ENCODE measurements around the gene SDHA. TPM values are rescaled to one million over a fixed set of nuclear protein-coding genes. Genes with fewer than 3 reads are reported as not detected.

Gene SDHA
- total RNA-seq, 4 donors from 2014 or later, result 59.9 to 70.4 (median 67.8) TPM

DNA sequence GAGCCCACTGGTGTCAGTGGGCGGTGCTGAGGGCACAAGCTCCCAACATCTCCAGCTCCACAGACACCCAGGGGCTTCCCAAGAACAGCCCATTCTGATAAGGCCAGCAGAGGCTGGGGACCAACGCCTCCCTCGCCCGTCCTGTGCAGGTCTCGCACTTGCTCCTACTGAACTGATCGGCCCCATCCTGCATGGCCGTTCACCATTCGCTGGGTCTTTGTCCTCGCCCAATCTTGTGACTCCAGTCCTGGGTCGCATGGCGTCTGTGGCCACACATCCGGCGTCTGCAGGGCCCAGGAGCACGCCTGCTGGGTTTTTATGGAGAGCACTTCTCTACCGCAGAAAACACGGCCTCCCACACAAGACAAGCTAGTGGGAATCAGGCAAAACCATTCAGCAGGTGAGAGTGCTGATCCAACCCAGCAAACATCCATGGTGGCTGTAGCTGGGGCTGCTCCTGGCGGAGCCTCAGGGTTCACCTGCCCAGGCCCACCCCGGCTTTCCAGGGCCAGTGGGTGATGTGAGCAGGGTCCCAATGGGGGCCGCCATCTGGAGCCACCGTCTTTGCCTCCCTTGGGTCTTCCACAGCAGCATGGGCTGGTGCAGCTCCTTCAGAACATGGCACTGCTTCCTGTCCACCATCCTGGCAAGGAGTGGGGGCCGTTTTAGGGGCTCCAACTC is 19.5 kb upstream of the SDHA start:
- TF ChIP-seq, protein P1, sequence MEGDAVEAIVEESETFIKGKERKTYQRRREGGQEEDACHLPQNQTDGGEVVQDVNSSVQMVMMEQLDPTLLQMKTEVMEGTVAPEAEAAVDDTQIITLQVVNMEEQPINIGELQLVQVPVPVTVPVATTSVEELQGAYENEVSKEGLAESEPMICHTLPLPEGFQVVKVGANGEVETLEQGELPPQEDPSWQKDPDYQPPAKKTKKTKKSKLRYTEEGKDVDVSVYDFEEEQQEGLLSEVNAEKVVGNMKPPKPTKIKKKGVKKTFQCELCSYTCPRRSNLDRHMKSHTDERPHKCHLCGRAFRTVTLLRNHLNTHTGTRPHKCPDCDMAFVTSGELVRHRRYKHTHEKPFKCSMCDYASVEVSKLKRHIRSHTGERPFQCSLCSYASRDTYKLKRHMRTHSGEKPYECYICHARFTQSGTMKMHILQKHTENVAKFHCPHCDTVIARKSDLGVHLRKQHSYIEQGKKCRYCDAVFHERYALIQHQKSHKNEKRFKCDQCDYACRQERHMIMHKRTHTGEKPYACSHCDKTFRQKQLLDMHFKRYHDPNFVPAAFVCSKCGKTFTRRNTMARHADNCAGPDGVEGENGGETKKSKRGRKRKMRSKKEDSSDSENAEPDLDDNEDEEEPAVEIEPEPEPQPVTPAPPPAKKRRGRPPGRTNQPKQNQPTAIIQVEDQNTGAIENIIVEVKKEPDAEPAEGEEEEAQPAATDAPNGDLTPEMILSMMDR (IDR thresholded peaks at IDR 0.05), result no peak
- no peak for TF ChIP-seq POLR2A (IDR thresholded peaks at IDR 0.05)
- intact Hi-C loops (cut with DNase I; ENCODE audit: low total_unique reads), result no loop called here
- WGBS, 2 donors, result 94% methylated on average over 18 to 21 of the region's 21 CpGs
- DNase-seq (ENCODE audit: low spot score in 2 of 2), result no peak
- H3K4me3 ChIP-seq (ENCODE audit: low read depth, poor library complexity, severe bottlenecking), result no peak overlapping the region

DNA sequence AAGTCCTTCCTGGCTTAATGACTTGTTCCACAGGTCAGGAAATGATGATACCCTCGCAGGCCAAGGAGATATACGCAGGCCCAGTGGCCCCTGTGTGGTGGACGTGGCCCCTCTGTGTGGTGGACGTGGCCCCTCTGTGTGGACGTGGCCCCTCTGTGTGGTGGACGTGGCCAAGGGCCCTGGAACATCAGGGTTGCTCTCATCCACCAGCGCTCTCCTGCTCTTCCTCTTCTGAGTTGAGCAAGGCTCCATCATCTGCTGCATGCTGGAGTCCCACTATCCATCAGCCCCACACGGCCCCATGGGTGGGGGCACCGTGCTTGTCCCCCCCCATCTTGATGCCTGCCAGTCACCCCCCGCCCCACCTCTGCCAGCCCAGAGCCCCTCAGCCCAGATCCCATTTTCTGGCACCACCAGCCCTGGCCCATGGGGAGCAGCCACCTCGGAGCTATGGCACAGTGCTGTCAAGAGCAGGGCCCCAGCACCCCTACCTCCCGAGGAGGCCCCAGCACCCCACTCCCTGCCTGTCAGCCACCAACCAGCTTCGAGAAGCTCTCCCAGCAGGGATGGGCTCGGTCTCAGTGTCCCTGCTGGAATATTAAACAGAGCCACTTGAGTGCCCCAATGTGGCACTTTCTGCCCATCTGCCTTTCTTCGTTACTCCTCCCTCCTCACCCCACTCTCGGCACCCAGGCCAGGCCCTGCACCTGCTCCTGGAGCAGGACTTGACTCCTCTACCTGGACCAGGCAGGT is 18.7 kb upstream of the SDHA start:
- 92% methylated on average over 16 of the region's 16 CpGs for WGBS, 2 donors
- TF ChIP-seq, protein P1 (IDR thresholded peaks at IDR 0.05), result no peak
- TF ChIP-seq POLR2A (IDR thresholded peaks at IDR 0.05), result no peak
- intact Hi-C loops (cut with DNase I; ENCODE audit: low total_unique reads), result no loop called here
- no peak for DNase-seq (ENCODE audit: low spot score in 2 of 2)
- H3K4me3 ChIP-seq (ENCODE audit: low read depth, poor library complexity, severe bottlenecking), result no peak overlapping the region

DNA sequence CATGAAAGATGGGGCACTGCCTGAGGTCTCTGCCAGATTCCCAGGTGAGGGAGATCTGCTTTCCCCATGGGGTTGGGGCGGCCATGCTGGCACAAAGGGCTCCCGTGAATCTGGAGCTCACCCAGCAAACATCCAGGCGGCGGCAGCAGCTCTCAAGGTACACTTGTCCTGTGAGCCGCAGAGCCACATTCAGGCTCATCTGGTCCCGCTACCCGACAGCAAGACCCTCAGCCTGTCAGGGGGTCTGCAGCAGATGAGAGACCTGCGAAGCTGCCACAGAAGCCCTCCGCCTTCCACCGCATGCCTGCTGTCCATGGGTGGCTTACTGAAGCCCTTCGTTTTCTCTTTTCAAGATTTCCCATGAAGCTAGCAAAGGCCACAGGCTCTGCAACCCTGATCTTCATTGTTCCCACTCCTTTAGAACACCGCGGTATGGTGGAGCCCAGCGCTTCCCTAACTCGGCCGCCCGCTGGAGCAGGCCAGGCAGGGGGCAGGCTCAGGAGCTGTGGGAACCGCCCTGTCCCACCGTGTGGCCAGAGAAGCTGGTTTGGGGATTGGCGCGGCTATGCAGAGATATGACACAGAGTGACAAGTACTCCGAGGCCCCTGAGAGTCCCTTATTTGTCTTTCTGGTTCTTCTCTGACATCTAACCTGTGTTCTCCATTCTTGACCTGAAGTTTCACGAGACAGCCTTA is 18.0 kb upstream of the SDHA start:
- H3K4me3 ChIP-seq (ENCODE audit: low read depth, poor library complexity, severe bottlenecking), result no peak overlapping the region
- 89 to 90% methylated on average over 23 of the region's 23 CpGs for WGBS, 2 donors
- no peak for DNase-seq (ENCODE audit: low spot score in 2 of 2)
- intact Hi-C loops (cut with DNase I; ENCODE audit: low total_unique reads), result no loop called here
- TF ChIP-seq, protein P1 (IDR thresholded peaks at IDR 0.05), result no peak
- TF ChIP-seq POLR2A (IDR thresholded peaks at IDR 0.05), result no peak

DNA sequence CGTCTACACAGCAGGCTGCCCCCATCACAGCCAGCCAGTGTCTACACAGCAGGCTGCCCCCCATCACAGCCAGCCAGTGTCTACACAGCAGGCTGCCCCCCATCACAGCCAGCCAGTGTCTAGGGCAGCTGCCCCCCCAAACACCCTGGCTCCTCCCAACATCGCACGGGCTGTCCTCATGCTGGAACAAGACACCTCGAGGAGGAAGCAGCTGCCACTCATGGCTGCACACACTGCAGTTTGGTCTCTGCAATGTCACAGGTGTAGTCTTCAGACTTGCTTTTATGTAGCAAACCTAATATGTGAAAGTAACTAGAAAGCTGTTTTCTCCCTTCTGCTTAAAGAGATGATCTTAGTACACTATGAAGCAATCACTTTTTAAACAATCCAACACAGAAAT is 17.1 kb upstream of the SDHA start:
- no peak for DNase-seq (ENCODE audit: low spot score in 2 of 2)
- TF ChIP-seq POLR2A (IDR thresholded peaks at IDR 0.05), result no peak
- intact Hi-C loops (cut with DNase I; ENCODE audit: low total_unique reads), result no loop called here
- WGBS, 2 donors, result 52 to 74% methylated on average over 3 to 4 of the region's 4 CpGs
- no peak overlapping the region for H3K4me3 ChIP-seq (ENCODE audit: low read depth, poor library complexity, severe bottlenecking)

DNA sequence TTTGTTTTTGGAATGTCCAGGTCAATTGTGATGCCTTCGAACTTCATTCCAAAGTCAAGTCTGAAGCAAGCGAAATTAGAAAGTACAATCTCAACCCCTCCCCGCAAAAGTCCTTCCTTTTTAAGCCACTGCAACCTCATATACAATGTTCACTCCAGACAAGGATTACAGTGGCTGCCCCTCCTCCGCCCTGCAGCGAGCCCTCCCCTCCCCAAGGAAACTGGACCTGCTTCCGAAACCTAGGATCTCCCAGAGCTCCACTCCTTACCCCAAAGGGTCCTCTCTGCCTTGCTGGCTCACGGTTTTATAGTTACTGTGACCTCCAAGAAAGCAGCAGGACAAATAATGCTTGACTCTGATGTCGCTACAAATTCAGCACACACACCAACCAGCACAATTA is 16.4 kb upstream of the SDHA start:
- intact Hi-C loops (cut with DNase I; ENCODE audit: low total_unique reads), result no loop called here
- 95% methylated on average over 8 of the region's 8 CpGs for WGBS, 2 donors
- no peak overlapping the region for H3K4me3 ChIP-seq (ENCODE audit: low read depth, poor library complexity, severe bottlenecking)
- no peak for DNase-seq (ENCODE audit: low spot score in 2 of 2)
- TF ChIP-seq, protein P1 (IDR thresholded peaks at IDR 0.05), result no peak
- TF ChIP-seq POLR2A (IDR thresholded peaks at IDR 0.05), result no peak

Data from lower leg skin (tissue), 4 donors.